Fibroblast of the aortic adventitia (primary cell): Measurements from ENCODE around the gene DENND2D. TPM values are rescaled to one million over a fixed set of nuclear protein-coding genes. Genes with fewer than 3 reads are reported as not detected.
"Not testable (repeated sequence)": the region's sequence is repeated elsewhere in the genome, so short reads cannot be mapped to it uniquely, and the experiment has no call there.

Experiments
- DNase-seq: peaks from one replicate; pipeline ENCODE4 v3.0.0-alpha.2; 2010; ENCODE audit warnings: low read depth
- H3K4me3 ChIP-seq: 2 replicates; pipeline ENCODE4 v1.5.1; 2011; ENCODE audit warnings: low read depth, mild to moderate bottlenecking, control low read depth, low read length, moderate library complexity
- total RNA-seq: library from RNA; depleted of rRNA; stranded (reverse); fragments of >200 nt; gene quantifications from 2 replicates; pipeline ENCODE4 v1.2.3, GENCODE V29; 2012; ENCODE audit warnings: low replicate concordance
- TF ChIP-seq, protein P1 (sequence below): IDR thresholded peaks from 2 replicates; pipeline ENCODE4 v1.5.1; 2011; ENCODE audit warnings: mild to moderate bottlenecking, low read length, control low read depth, inconsistent platforms; ENCODE audit not compliant: insufficient read depth

DENND2D gene
- total RNA-seq, 1 donor = 3.0 TPM

DNA sequence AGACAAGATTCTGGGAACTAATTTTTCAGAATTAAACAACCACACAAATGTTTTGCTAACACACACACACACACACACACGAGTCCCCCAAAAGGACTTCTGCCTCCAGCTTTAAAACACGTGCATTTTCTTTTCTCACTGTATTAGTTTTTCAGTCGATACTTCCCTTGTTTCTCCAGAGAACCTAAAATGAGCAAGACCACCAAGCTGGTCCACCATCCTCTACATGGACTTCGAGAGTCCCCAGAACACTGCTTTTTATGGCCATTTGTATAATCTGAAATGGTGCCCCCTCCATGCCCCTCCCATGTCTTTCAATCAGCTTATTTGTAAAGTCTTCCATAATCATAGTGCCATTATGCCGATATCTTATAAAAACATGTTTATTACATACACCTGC lies 16.3 kb upstream of the DENND2D start:
- DNase-seq = no peak
- TF ChIP-seq, protein P1, sequence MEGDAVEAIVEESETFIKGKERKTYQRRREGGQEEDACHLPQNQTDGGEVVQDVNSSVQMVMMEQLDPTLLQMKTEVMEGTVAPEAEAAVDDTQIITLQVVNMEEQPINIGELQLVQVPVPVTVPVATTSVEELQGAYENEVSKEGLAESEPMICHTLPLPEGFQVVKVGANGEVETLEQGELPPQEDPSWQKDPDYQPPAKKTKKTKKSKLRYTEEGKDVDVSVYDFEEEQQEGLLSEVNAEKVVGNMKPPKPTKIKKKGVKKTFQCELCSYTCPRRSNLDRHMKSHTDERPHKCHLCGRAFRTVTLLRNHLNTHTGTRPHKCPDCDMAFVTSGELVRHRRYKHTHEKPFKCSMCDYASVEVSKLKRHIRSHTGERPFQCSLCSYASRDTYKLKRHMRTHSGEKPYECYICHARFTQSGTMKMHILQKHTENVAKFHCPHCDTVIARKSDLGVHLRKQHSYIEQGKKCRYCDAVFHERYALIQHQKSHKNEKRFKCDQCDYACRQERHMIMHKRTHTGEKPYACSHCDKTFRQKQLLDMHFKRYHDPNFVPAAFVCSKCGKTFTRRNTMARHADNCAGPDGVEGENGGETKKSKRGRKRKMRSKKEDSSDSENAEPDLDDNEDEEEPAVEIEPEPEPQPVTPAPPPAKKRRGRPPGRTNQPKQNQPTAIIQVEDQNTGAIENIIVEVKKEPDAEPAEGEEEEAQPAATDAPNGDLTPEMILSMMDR = no peak
- H3K4me3 ChIP-seq = no peak overlapping the region

DNA sequence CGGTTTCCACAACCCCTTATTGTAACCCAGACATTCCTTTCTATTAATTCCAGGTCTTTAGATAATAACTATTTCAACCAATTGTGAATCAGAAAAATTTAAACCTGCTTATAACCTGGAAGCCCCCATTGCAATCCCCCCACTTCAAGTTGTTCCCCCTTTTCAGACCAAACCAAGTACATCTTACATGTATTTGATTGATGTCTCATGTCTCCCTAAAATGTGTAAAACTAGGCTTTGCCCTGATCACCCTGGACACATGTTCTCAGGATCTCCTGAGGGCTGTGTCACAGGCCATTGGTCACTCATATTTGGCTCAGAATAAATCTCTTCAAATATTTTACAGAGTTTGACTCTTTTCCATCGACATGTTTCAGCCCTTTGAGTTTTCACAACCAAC lies 14.8 kb upstream of the DENND2D start:
- H3K4me3 ChIP-seq, DNase-seq: not testable (repeated sequence)

DNA sequence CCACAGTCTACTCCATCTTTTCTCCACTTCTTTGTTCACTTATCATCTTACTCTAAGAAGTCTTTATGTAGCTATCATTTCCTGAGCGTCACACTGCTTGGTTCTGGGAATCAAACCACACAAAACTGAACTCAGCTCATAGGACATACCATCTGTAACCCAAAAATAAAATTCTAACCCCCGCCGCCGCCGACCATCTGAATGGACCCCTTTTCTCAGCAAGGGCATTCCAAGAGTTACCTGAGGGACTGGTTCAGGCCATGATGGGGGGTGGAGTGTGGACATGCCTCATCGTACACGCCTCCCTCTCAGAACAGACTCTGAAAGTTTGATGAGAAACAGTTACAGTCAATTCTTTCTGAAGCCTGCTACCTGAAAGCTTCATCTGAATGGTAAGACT lies 14.4 kb upstream of the DENND2D start:
- TF ChIP-seq, protein P1 = no peak
- H3K4me3 ChIP-seq = no peak overlapping the region
- no peak for DNase-seq

DNA sequence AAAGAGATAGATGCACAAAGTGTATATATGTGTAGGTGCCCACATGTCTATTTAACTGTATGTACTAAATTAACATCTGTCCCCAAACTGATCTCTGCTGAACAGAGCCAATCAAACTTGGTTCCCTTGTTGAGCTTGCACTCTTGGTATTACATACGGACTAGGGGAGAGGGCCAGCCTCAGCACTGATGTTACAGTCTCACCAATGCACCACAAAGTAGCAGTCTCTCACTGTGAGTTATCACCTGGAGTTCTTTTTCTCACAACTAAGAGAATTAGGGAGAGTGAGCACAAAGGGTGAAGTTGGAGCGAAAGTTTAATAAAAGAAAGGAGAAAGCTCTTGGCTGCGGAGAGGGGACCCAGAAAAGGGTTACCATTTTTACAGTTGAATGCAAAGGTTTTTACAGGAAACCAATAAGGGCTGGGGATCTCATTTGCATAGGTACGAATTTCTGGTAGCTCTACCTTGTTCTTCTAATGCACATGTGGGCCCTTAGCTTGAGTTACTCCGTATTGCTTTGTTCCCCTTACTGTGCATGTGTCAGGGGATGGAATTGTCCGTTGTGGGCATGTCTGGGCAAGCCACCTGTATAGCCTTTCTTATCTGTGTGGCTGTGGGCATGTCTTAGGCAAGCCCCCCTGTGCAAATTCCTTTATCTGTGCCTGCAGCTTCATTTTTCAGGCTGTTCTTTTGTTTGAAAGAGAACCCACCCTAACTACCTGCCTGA lies 13.8 kb upstream of the DENND2D start:
- no peak overlapping the region for H3K4me3 ChIP-seq
- TF ChIP-seq, protein P1 = no peak
- DNase-seq = no peak

DNA sequence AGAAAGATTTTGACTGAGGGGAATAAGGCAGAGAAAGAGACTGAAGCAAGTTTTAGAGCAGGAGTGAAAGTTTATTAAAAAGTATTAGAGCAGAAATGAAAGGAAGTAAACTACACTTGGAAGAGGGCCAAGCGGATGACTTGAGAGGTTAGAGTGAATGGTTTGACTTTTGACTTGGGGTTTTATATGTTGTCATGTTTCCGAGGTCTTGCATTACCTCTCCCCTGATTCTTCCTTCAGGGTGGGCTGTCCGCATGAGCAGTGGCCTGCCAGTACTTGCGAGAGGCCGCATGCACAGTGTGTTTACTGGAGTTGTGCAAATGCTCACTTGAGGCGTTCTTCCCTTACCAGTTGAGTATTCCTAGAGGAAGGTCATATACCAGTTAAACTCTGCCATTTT lies 13.0 kb upstream of the DENND2D start:
- DNase-seq = no peak
- H3K4me3 ChIP-seq = no peak overlapping the region
- TF ChIP-seq, protein P1 = no peak

DNA sequence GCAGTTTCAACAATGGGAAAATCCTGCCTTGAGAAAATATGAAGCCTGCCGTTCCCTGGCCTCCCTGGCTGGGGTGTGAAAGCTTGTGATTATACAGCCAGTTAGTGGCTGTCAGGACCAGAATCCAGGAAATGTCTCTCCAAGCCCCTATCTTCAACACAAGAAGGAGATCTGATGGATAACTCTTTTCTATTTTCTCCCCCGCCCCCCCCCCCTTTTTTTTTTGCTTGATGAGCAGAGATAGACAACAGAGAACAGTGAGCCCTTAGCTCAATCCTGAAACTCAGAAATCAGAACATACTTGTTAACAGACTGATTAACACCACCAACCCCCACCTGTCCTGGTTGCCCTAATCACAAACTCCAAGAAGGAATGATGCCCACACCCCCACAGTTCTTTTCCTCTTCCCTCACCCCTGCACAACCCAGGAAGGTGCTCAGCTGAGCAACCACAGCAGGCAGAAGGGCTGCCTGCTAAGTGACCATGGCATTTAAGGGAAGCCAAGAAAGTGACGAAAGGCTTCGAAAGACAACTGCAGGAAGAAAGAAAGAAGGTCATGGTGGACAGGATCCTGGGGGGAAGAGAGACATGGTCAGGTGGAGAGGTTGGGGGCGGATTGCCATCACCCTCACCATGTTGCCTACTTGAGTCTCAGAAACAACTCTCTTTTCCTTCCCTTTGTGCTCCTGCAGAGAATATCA lies 12.3 kb upstream of the DENND2D start:
- no peak overlapping the region for H3K4me3 ChIP-seq
- TF ChIP-seq, protein P1 = no peak
- DNase-seq = no peak

DNA sequence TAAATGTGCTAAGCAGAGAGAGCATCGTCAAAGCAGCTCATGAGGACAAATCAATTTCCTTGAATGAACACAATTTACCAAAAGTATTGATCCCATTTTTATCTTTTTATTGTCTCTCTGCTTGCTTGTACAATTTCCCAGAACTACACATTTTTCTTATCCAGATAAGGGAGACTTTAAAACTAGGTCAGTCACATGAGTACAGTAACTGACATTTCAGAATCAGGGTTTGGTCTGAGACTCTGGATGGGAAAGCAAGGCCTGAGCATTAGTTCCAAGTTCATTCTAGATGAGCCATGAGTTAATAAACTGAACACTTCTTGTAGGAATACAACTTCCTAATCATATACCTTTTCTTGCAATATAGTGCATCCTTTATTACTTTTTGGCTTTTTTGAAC lies 11.5 kb upstream of the DENND2D start:
- no peak for DNase-seq
- H3K4me3 ChIP-seq = no peak overlapping the region
- TF ChIP-seq, protein P1 = no peak
